ENCODE measurements around the gene C22orf39. TPM values are rescaled to one million over a fixed set of nuclear protein-coding genes. Genes with fewer than 3 reads are reported as not detected.

C22orf39 gene
- polyA plus RNA-seq, 1 of the 3 experiments (the other 2 are of a cell fraction): 17.7 TPM

DNA sequence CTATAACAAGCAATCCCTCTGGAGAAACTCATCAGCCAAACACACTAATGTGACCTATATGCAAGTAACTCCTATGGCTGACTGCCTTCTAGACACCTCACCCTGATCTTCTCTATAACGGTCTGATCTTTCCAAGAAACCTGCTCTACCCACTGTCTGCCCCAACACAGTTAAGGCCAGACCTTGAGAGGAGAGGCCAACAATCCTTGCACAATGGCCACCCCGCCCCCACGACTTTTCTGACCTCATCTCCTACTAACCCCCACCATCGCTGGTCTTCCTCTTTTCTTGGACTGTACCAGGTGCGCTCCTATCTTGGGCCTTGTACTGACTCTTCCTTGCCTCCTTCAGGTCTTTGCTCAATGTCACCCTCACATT, 28.4 kb downstream of the C22orf39 start:
- CTCF ChIA-PET: no interaction called here
- no peak overlapping the region for H3K27ac ChIP-seq (ENCODE audit: low read depth in 2 of 2, low read length in 1 of 2)
- H3K9me2 ChIP-seq: no peaks in the 10 kb centered on the region
- no peak overlapping the region for H3K4me3 ChIP-seq (ENCODE audit: low read depth in 2 of 2, low read length in 1 of 2)
- peaks cover 97% of the 10 kb centered on the region for H3K79me2 ChIP-seq (ENCODE audit: insufficient read depth)
- no peaks in the 10 kb centered on the region for H3K9me3 ChIP-seq
- H3F3A ChIP-seq (replicated peaks; ENCODE audit: insufficient read depth): no peaks in the 10 kb centered on the region
- H3K36me3 ChIP-seq (replicated peaks in 1 of 2; ENCODE audit: control insufficient read depth in 1 of 2, insufficient read depth in 2 of 2, low read length in 1 of 2): no peaks in the 10 kb centered on the region
- no peak overlapping the region for H3K4me2 ChIP-seq
- peaks cover 28% of the 10 kb centered on the region for H4K20me1 ChIP-seq (ENCODE audit: insufficient read depth)
- peaks cover 0 to 15% of the 10 kb centered on the region in 2 experiments; a peak in 1 of 4 replicates for H3K4me1 ChIP-seq (ENCODE audit: control insufficient read depth in 1 of 2, insufficient read depth in 2 of 2, low read depth in 1 of 2, low read length in 1 of 2)
- no peak for TF ChIP-seq GATA2 (CRISPR knock-in tag; IDR thresholded peaks at IDR 0.05)
- TF ChIP-seq RAD21 (IDR thresholded peaks at IDR 0.05; ENCODE audit: low read length): no peak
- TF ChIP-seq NRF1 (IDR thresholded peaks at IDR 0.05; ENCODE audit: low read depth, low read length): no peak
- no peak for TF ChIP-seq SMC3 (IDR thresholded peaks at IDR 0.05; ENCODE audit: low read depth, low read length)
- TF ChIP-seq EP300 (IDR thresholded peaks at IDR 0.05; ENCODE audit: borderline replicate concordance in 1 of 2, low read depth in 1 of 2, low read length in 1 of 2): no peak
- TF ChIP-seq RXRA (IDR thresholded peaks at IDR 0.05; ENCODE audit: borderline replicate concordance, low read depth): no peak
- TF ChIP-seq, protein P1, sequence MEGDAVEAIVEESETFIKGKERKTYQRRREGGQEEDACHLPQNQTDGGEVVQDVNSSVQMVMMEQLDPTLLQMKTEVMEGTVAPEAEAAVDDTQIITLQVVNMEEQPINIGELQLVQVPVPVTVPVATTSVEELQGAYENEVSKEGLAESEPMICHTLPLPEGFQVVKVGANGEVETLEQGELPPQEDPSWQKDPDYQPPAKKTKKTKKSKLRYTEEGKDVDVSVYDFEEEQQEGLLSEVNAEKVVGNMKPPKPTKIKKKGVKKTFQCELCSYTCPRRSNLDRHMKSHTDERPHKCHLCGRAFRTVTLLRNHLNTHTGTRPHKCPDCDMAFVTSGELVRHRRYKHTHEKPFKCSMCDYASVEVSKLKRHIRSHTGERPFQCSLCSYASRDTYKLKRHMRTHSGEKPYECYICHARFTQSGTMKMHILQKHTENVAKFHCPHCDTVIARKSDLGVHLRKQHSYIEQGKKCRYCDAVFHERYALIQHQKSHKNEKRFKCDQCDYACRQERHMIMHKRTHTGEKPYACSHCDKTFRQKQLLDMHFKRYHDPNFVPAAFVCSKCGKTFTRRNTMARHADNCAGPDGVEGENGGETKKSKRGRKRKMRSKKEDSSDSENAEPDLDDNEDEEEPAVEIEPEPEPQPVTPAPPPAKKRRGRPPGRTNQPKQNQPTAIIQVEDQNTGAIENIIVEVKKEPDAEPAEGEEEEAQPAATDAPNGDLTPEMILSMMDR (IDR thresholded peaks at IDR 0.05): no peak
- no peak for TF ChIP-seq GABPA (IDR thresholded peaks at IDR 0.05; ENCODE audit: low read depth)
- TF ChIP-seq YY1 (IDR thresholded peaks at IDR 0.05; ENCODE audit: low read depth): no peak
- TF ChIP-seq NFIC (IDR thresholded peaks at IDR 0.05; ENCODE audit: borderline replicate concordance): no peak
- TF ChIP-seq MXI1 (IDR thresholded peaks at IDR 0.05; ENCODE audit: low read depth, low read length): no peak
- no peak for TF ChIP-seq POLR2AphosphoS5 (IDR thresholded peaks at IDR 0.05; ENCODE audit: low read depth, low read length)
- no peak for TF ChIP-seq RCOR1 (IDR thresholded peaks at IDR 0.05; ENCODE audit: low read length)
- TF ChIP-seq EZH2phosphoT487 (IDR thresholded peaks at IDR 0.05; ENCODE audit: borderline replicate concordance, low read depth): no peak
- TF ChIP-seq ELF1 (IDR thresholded peaks at IDR 0.05): no peak
- TF ChIP-seq, protein P2, sequence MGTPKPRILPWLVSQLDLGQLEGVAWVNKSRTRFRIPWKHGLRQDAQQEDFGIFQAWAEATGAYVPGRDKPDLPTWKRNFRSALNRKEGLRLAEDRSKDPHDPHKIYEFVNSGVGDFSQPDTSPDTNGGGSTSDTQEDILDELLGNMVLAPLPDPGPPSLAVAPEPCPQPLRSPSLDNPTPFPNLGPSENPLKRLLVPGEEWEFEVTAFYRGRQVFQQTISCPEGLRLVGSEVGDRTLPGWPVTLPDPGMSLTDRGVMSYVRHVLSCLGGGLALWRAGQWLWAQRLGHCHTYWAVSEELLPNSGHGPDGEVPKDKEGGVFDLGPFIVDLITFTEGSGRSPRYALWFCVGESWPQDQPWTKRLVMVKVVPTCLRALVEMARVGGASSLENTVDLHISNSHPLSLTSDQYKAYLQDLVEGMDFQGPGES (IDR thresholded peaks at IDR 0.05; ENCODE audit: low read depth, low read length): no peak
- H2AFZ ChIP-seq (ENCODE audit: low read depth): no peak overlapping the region
- H3K27me3 ChIP-seq (ENCODE audit: insufficient read depth): no peaks in the 10 kb centered on the region
- DNase-seq: no peak
- no peak overlapping the region for H3K9ac ChIP-seq
- POLR2A ChIA-PET: no interaction called here
- 97% methylated on average over 5 of the region's 5 CpGs for WGBS (ENCODE audit: low lambda C conversion rate)

DNA sequence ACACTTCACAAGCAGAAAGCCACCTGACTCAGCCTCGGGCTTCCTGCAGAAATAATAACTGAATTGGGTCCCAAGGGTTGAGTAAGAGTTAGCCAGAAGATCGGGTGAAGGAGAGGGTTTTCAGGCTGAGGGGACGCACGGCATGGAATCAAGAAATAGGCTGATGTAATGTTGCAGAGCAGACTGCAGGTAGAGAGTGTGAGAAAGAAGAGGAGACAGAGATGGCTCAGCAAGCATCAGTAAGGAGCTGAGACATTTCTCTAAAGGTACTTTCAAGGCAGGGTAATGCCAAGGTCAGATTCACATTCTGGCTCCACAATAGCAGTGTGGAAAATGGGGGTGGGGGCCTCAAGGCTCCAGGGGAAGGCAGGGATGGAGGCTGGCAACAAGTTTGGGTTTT, 34.6 kb downstream of the C22orf39 start:
- WGBS (ENCODE audit: low lambda C conversion rate): 94% methylated on average over 4 of the region's 4 CpGs
- H3F3A ChIP-seq (replicated peaks; ENCODE audit: insufficient read depth): no peaks in the 10 kb centered on the region
- peaks cover 0 to 21% of the 10 kb centered on the region in 2 experiments; a peak in 2 of 4 replicates for H3K4me1 ChIP-seq (ENCODE audit: control insufficient read depth in 1 of 2, insufficient read depth in 2 of 2, low read depth in 1 of 2, low read length in 1 of 2)
- H2AFZ ChIP-seq (ENCODE audit: low read depth): no peak overlapping the region
- no peak overlapping the region for H3K4me3 ChIP-seq (ENCODE audit: low read depth in 2 of 2, low read length in 1 of 2)
- H3K9me3 ChIP-seq: no peaks in the 10 kb centered on the region
- H3K9ac ChIP-seq: no peak overlapping the region
- peaks cover 14% of the 10 kb centered on the region; the same call in 1 of the 2 replicates for H4K20me1 ChIP-seq (ENCODE audit: insufficient read depth)
- H3K27me3 ChIP-seq (ENCODE audit: insufficient read depth): no peaks in the 10 kb centered on the region
- no peak overlapping the region for H3K4me2 ChIP-seq
- peaks cover 14 to 19% of the 10 kb centered on the region in 2 experiments for H3K36me3 ChIP-seq (replicated peaks in 1 of 2; ENCODE audit: control insufficient read depth in 1 of 2, insufficient read depth in 2 of 2, low read length in 1 of 2)
- H3K27ac ChIP-seq (ENCODE audit: low read depth in 2 of 2, low read length in 1 of 2): no peak overlapping the region
- DNase-seq: no peak
- CTCF ChIA-PET: no interaction called here
- no peak for TF ChIP-seq JUND (IDR thresholded peaks at IDR 0.05)
- peaks cover 74% of the 10 kb centered on the region for H3K79me2 ChIP-seq (ENCODE audit: insufficient read depth)
- H3K9me2 ChIP-seq: no peaks in the 10 kb centered on the region
- POLR2A ChIA-PET: no interaction called here

Measured in SK-N-SH (cell line).